Measurements from ENCODE around the gene PPP1R7.

The PPP1R7 gene

DNA sequence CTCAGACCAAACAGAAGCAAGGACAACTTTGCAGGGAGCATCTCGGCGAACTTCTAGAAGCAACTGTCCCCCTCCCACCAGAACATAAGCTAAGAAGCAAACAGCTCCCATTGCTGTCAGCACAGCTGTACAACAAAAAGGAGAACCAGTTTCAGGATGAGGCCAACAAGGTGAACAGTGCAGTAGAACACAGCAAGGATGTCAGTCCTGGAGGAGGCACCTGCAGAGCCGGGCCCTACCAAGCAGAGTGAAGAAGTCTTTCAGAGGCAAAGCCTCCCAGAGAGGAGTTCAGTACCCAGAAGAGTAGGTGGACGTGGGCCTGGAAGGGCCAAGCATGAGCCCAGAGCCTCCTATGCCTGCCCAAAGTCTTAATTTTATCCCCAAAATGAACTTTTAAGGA is 2.0 kb upstream of the PPP1R7 start:
- Mint-ChIP-seq H3K27ac (peak overlapping the region; percentile 85), H3K4me1 (peaks cover 28% of the 10 kb centered on the region), H3K36me3 (peaks cover 3% of the 10 kb centered on the region), H3K27me3 (no peaks in the 10 kb centered on the region), H3K9me3 (no peaks in the 10 kb centered on the region), H3K4me3 (peak overlapping the region; percentile 96)

DNA sequence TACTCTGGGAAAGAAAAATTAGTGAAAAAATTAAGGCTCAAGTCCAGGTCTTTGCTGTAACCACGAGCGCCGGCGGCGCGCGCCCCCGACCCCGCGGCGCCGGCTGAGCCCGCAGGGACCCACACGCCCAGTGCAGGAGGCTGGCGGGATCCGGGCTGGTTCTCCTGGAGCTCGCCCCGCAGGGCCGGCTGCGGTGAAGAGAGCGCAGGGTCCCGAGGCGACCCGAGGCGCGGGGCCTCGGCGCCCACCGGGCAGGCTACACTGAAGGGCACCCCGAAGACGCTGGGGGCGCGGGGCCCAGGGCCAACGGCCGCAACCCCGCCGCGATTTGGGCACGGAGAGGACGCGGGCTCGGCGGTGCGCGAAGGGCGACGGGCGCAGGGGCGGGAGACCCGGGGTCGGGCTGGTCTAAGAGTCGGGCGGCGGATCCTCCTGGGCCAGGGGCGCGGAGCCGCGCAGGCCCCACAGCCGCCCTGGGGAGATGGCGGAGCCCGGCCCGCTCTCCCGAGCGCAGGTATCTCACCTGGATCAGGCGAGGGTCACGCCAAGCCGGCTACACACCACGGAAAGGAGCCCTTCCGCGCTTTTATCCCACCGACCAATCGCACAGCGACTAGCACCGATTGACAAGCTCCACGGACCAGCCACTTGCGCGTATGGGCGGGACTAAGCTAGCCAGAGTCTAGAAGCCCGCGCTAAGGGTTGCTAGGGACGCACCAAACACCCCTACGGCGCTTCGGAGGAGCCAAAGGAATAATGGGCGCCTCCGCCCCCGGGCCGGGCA is 1.2 kb upstream of the PPP1R7 start, which contains the start of gene PASK:
PASK (minus strand) TSS at position 582 of the 784 bp plus-strand sequence. CDS start 6,440 bp downstream, outside the sequence.
- peaks cover 5% of the 10 kb centered on the region for H3K36me3 Mint-ChIP-seq
- H3K27ac Mint-ChIP-seq, result peak within 1 kb of the TSS; percentile 97
- H3K9me3 Mint-ChIP-seq, result no peaks in the 10 kb centered on the region
- peaks cover 33% of the 10 kb centered on the region for H3K4me1 Mint-ChIP-seq
- H3K27me3 Mint-ChIP-seq, result no peaks in the 10 kb centered on the region
- peak within 1 kb of the TSS; percentile 96 for H3K4me3 Mint-ChIP-seq

DNA sequence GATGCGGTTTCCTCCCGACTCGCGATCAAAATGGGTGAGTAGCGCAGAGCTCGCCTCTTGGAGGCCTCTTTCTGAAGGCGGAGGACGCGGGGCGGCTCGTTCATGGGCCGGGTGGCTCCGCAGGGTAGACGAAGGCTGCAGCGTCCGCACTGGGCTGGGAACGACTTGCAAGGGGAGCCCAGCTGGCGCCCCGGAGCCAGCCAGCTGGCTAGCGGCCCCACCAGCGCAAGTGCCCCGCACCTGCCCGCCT is 667 bp upstream of the PPP1R7 start:
- H3K36me3 Mint-ChIP-seq, result peaks cover 5% of the 10 kb centered on the region
- no peaks in the 10 kb centered on the region for H3K9me3 Mint-ChIP-seq
- H3K27me3 Mint-ChIP-seq, result no peaks in the 10 kb centered on the region
- peak overlapping the region; percentile 96 for H3K4me3 Mint-ChIP-seq
- H3K27ac Mint-ChIP-seq, result peak overlapping the region; percentile 87
- H3K4me1 Mint-ChIP-seq, result peaks cover 33% of the 10 kb centered on the region

DNA sequence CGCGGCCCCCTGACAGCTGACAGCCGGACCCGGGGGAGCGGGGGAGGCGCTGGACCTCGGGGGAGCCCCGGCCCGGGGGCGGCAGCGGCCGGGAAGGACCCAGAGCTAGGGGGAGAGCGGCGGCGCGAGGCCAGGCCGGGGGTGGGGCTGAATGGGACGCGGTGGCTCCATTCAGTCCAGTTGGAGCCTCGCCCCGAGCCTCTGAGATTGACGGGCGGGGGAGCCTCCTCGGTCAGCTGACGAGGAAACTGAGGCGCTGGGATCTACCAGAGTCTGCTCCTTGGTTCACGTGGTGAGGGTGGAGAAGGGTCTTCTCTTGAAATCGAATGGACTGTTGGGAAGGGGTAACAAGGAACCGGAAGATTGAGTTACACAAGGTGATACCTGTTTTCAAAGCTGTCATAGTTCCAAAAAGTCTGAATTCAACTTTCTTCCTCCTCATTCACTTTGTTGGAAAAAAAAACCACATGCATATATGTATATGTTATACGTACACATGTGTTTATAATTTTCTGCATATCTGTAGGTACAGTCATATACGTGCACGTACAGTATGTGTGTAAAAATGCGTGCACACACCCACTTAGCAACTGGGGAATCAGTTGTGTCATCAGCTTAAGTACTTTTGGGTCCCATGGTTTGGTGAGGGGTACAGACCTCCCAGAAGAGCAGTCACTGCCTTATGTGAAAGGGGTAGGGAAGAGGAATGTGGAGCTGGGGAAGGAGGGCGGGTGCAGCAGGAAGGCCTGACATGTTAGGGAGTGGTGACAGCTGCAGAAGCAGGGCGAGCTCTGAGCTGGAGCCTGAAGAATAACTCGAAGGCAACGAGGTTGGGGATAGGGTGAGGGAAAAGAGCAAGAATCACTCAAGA is 628 bp downstream of the PPP1R7 start:
- H3K4me1 Mint-ChIP-seq, result peaks cover 38% of the 10 kb centered on the region
- peak overlapping the region; percentile 97 for H3K27ac Mint-ChIP-seq
- H3K9me3 Mint-ChIP-seq, result no peaks in the 10 kb centered on the region
- H3K36me3 Mint-ChIP-seq, result peaks cover 5% of the 10 kb centered on the region
- no peaks in the 10 kb centered on the region for H3K27me3 Mint-ChIP-seq
- H3K4me3 Mint-ChIP-seq, result peak overlapping the region; percentile 96

DNA sequence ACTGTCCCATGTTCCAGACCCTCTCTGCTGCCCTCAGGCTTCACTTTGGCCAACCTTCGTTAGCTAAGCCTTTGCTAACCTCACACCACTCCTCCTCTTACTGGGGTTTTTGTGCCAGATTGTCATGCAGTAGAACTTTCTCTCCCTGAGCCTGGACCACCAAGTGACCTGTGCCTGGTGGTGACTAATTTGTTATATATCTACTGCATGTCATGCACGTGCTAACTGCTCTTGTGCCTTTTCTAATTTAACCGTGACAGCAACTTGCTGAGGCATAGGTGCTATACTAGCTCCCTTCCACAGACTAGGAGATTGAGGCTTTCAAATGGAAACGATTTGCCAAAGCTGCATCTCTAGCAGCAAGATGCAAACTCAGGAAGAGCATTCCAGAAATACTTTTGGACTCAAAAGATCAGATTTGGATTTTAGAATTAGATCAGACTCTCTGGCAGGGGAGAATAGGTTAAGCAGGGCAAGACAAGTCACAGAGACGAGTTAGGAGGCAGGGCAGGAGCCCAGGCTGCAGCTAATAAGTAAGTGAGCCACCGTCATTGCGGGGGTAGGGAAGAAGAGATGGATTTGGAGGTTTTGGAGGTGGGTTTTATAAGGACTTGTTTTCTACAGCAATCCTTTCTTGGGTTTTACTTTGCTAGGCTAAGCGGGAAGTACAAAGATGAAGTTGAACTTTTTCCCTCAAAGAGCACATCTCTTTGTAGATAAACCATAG is 1.8 kb downstream of the PPP1R7 start:
- Mint-ChIP-seq H3K4me3 (peak overlapping the region; percentile 96), H3K9me3 (no peaks in the 10 kb centered on the region), H3K36me3 (peaks cover 5% of the 10 kb centered on the region), H3K4me1 (peaks cover 45% of the 10 kb centered on the region), H3K27ac (peak overlapping the region; percentile 48), H3K27me3 (no peaks in the 10 kb centered on the region)

DNA sequence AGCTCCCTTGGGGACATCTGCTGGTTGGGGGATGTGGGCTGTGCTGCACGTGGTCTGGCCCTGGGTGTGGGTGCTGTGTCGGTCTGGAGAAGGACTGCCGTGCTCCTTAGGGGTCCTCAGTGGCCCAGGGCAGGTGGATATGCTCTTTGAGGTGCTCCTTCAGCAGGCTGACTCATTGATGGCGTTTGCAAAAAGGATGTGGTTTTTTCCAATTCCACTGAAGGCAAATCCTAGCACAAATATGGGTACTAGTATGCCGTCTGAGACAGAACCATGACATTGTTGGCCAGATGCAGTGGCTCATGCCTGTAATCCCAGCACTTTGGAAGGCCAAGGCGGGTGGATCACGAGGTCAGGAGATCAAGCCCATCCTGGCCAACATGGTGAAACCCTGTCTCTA is 3.3 kb downstream of the PPP1R7 start:
- peaks cover 5% of the 10 kb centered on the region for H3K36me3 Mint-ChIP-seq
- no peak overlapping the region for H3K27ac Mint-ChIP-seq
- H3K27me3 Mint-ChIP-seq, result no peaks in the 10 kb centered on the region
- peak overlapping the region; percentile 11 for H3K4me3 Mint-ChIP-seq
- H3K9me3 Mint-ChIP-seq, result no peaks in the 10 kb centered on the region
- peaks cover 43% of the 10 kb centered on the region for H3K4me1 Mint-ChIP-seq

DNA sequence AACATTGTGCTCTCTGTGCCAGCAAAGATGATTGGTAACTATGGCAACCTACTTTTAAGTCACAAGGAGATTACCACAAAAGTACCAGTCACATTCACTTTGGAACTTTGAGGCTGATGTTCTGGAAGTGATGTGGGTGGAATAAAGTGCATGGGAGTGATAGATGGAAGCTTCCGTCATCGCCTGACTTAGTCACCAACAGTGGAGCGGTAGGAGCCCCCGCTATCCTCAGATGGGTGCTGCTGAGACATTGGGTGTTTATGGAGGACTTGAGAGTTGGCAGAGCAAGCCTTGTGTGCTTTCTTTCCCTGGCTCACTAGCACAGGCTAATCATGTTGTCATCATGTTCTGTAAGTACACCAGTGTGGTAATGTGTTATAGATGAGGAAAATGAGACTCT is 4.6 kb downstream of the PPP1R7 start:
- Mint-ChIP-seq H3K27me3 (no peaks in the 10 kb centered on the region), H3K9me3 (no peaks in the 10 kb centered on the region), H3K36me3 (peaks cover 5% of the 10 kb centered on the region), H3K4me1 (peaks cover 41% of the 10 kb centered on the region), H3K27ac (no peak overlapping the region), H3K4me3 (no peak overlapping the region)

DNA sequence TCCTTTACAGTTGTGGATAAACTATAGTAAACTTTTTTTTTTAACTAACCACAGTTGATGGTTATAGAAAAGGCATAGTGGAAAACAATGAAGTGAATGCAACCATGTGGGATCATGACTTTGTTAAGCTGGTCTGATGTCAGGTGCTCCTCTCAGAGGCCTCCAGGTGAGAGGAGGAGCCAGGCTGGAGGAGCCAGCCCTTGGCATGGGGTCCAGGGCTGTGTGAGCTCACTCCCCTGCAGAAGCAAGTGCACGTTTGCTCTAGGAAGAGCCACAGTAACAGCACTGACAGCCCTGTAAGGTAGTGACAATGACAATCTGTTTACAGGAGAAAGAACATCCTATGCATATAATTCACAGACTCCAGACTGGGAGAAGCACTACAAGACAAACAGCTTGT is 5.7 kb downstream of the PPP1R7 start:
- Mint-ChIP-seq H3K36me3 (peaks cover 5% of the 10 kb centered on the region), H3K27me3 (no peaks in the 10 kb centered on the region), H3K9me3 (no peaks in the 10 kb centered on the region), H3K4me1 (peaks cover 38% of the 10 kb centered on the region), H3K27ac (no peak overlapping the region), H3K4me3 (no peak overlapping the region)

DNA sequence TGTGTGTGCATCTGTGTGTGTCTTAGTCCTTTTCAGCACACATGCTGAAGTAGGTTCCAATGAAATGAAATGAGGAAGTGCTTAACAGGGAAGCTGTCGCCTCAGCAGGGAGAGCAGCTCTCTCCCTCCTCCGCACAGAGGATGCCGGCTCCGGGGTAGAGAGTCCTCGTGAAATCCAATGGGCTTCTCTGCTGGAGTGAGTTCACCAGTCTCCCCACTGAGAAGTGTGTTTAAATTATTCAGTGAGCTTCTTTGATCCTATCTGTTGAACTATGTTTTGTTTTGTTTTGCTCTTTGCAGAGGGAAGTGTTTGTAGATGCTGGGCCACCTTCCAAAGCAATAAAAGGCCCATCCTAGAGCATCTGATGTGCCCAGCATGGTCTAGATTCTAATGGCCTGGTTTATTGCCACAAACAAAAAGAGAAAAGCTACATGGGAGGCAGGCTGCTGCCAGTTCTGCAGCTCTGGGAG is 6.7 kb downstream of the PPP1R7 start:
- peaks cover 6% of the 10 kb centered on the region for H3K36me3 Mint-ChIP-seq
- peaks cover 27% of the 10 kb centered on the region for H3K4me1 Mint-ChIP-seq
- no peak overlapping the region for H3K27ac Mint-ChIP-seq
- no peak overlapping the region for H3K4me3 Mint-ChIP-seq
- H3K9me3 Mint-ChIP-seq, result no peaks in the 10 kb centered on the region
- H3K27me3 Mint-ChIP-seq, result no peaks in the 10 kb centered on the region

DNA sequence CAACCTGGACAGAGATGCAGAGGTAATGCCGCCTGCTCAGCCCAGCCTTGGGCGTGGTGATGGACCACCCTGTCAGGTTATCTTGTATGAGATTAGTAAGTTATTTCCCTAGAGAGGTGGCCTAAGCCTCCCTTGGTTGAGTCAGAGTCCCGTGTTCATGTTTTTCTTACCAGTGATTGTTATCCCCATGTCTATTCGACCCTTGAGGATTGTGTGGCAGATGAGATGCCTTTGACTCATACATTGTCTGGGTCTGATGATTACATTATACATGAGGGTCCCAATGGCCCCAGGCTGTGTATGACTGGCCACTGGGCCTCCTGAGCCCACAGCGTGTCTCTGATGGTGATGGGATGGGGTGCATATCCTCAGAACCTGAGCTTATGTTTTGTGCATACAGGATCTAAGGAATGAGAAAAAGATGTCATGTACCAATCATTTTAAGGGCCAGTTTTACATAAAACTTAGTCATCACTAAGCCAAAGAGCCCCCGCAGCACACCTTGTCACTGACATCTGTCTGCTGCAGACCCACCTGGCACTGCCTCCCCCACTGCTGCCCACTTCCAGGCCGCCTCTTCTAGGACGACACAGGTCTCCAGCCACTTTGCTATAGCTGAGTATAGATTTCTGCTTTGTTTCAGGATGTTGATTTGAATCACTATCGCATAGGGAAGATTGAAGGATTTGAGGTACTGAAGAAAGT is 7.7 kb downstream of the PPP1R7 start:
- H3K36me3 Mint-ChIP-seq, result peaks cover 9% of the 10 kb centered on the region
- H3K27me3 Mint-ChIP-seq, result no peaks in the 10 kb centered on the region
- no peak overlapping the region for H3K4me3 Mint-ChIP-seq
- H3K27ac Mint-ChIP-seq, result no peak overlapping the region
- peaks cover 23% of the 10 kb centered on the region for H3K4me1 Mint-ChIP-seq
- H3K9me3 Mint-ChIP-seq, result no peaks in the 10 kb centered on the region

DNA sequence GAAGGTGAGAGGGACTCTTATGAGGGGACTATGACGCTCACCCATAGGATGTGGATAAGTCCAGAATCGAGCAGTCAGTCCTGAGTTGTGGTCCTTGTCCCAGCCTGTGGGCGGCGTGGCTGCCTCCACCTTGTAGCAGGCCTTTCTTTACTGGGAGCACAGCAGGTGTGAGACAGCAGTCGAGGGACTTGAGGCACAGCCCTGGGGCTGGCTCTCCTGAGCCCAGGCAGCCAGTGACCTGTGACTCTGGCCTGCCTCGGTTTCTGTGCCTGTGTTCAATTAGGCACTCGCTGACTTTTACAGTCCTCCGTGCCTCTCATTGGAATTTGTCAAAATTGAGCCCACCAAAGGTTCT is 8.3 kb downstream of the PPP1R7 start:
- Mint-ChIP-seq H3K27me3 (no peaks in the 10 kb centered on the region), H3K36me3 (peaks cover 6% of the 10 kb centered on the region), H3K4me1 (peaks cover 19% of the 10 kb centered on the region), H3K4me3 (no peak overlapping the region), H3K27ac (no peak overlapping the region), H3K9me3 (no peaks in the 10 kb centered on the region)

DNA sequence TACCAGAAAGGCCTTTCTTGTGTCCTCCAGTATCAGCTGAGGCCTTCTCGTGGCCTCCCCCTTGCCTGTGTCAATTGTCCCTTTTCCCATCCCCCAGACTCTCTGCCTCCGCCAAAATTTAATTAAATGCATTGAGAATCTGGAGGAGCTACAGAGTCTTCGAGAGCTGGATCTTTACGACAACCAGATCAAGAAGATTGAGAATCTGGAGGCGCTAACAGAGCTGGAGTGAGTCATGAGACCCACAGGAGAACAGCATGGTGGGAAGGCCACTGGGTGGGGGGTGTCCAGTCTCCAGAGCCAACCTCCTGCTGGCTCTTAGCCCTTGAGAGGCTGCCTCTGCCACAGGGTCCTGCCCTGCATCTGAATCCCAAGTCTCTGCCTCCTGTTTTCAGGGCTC is 8.8 kb downstream of the PPP1R7 start:
- no peak overlapping the region for H3K4me3 Mint-ChIP-seq
- H3K27ac Mint-ChIP-seq, result no peak overlapping the region
- H3K27me3 Mint-ChIP-seq, result no peaks in the 10 kb centered on the region
- peaks cover 17% of the 10 kb centered on the region for H3K4me1 Mint-ChIP-seq
- no peaks in the 10 kb centered on the region for H3K9me3 Mint-ChIP-seq
- peaks cover 6% of the 10 kb centered on the region for H3K36me3 Mint-ChIP-seq

DNA sequence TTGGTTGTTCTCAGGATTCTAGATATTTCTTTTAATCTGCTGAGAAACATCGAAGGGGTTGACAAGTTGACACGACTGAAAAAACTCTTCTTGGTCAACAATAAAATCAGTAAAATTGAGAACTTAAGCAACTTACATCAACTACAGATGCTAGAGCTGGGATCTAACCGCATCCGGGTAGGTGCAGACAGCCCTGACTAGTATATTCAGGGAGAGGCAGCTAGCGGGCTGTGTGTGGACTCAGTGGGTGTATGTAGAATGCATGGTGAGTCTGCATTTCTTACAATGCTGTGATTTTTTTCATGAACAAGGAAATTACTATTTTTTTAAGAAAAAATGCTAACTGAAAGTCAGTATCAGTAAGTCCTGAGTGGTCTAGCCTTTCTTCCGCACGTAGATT is 10.1 kb downstream of the PPP1R7 start:
- Mint-ChIP-seq H3K36me3 (peaks cover 6% of the 10 kb centered on the region), H3K27me3 (no peaks in the 10 kb centered on the region), H3K9me3 (no peaks in the 10 kb centered on the region), H3K27ac (no peak overlapping the region), H3K4me1 (peaks cover 12% of the 10 kb centered on the region), H3K4me3 (no peak overlapping the region)

DNA sequence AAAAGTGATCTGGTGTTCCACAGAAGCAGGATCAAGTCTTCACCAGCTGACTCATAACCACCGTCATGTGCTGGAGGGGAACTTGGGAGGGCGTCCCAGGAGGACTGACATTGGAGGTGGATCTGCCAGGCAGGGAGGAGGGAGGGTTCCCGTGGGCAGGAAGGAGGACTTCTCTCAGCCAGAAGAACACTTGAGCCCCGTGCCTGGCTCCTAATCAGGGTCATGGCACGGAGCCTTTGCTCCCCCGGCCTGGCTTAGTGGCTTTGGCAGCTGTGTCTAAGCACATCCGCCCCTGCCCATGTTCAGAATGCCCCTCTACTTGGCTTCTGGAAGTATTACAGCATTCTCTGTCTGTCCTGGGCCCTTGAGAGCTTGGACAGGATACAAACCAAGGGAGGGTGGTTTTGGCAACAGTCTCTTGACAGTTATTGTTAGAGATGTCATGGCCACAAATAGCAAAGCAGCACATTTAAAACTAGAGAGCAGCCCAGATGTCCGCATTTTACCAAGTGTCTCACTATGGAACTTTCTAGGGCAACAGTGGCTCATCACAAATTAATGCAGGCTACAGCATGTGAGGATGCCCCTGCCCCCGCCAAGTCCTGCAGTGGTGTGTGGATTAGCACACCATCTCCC is 11.5 kb downstream of the PPP1R7 start:
- Mint-ChIP-seq H3K27ac (no peak overlapping the region), H3K4me1 (peaks cover 9% of the 10 kb centered on the region), H3K27me3 (no peaks in the 10 kb centered on the region), H3K4me3 (no peak overlapping the region), H3K9me3 (no peaks in the 10 kb centered on the region), H3K36me3 (peaks cover 6% of the 10 kb centered on the region)

DNA sequence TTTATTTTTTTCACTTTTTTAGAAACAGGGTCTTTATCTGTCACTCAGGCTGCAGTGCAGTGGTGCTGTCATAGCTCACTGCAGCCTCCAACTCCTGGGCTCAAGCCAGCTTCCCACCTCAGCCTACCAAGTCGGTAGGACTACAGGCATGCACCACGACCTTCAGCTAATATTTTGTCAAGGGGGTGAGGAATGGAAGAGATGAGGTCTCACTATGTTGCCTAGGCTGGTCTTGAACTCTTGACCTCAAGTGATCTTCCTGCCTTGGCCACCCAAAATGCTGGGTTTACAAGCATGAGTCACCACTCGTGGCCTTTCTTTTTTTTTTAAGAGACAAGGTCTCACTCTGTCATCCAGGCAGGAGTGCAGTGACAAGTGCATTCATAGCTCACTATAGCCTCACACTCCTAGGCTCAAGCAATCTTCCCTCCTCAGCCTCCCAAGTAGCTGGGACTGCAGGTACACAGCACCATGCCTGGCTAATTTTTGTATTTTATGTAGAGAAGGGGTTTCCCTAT is 13.4 kb downstream of the PPP1R7 start:
- no peaks in the 10 kb centered on the region for H3K4me1 Mint-ChIP-seq
- no peaks in the 10 kb centered on the region for H3K9me3 Mint-ChIP-seq
- H3K4me3 Mint-ChIP-seq, result no peak overlapping the region
- H3K27ac Mint-ChIP-seq, result no peak overlapping the region
- H3K36me3 Mint-ChIP-seq, result peaks cover 9% of the 10 kb centered on the region
- no peaks in the 10 kb centered on the region for H3K27me3 Mint-ChIP-seq
